ENCODE results near the gene PRDX4.

Gene PRDX4

DNA sequence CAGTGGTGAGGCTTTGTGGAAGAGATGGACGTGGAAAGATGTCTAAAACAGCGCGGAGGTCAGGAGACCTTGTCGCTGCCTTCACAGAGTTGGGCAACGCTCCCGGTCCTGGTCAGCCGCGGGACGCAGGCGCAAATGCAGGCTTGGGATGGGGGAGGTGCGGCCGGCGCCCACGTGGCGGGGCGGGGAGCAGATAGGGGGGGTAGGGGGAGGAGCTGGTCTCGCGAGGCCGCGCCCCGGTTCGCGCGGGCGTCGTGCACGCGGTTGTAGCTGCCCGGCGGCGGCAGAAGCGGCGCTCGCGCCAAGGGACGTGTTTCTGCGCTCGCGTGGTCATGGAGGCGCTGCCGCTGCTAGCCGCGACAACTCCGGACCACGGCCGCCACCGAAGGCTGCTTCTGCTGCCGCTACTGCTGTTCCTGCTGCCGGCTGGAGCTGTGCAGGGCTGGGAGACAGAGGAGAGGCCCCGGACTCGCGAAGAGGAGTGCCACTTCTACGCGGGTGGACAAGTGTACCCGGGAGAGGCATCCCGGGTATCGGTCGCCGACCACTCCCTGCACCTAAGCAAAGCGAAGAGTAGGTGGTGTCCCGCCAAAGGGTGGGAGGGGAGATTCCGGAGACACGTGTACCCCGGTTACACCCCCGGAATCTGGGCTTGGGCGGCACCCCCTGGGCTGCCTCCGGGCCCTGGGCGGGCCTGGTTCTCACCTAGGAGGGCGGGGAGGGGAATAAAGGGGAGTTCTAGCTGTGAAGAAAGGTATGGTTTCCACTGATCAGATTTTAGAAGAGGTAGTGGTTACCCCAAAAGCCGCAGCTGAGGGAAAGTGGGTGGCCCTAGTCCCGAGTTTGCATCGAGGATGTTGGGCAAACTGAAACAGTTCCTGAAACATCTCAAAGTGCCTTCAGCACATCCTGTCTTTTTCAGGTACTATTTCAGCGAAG lies at the start of gene PRDX4 (continued):
- TF ChIP-seq ZFP3 (tag by site-specific recombination; IDR thresholded peaks at IDR 0.05; ENCODE audit: low read depth) (no peak), ZNF248 (tag by site-specific recombination; IDR thresholded peaks at IDR 0.05) (no peak), ZNF548 (tag by site-specific recombination; IDR thresholded peaks at IDR 0.05) (no peak), ZNF561 (tag by site-specific recombination; IDR thresholded peaks at IDR 0.05; ENCODE audit: borderline replicate concordance) (no peak), ZBTB11 (tag by site-specific recombination; conservative IDR thresholded peaks at IDR 0.05; ENCODE audit: low read depth) (peak; percentile 32), ZNF658 (tag by site-specific recombination; IDR thresholded peaks at IDR 0.05) (no peak), KLF8 (tag by site-specific recombination; IDR thresholded peaks at IDR 0.05) (peak; percentile 53; the same call in 1 of the 2 replicates), ZNF791 (tag by site-specific recombination; IDR thresholded peaks at IDR 0.05) (no peak), ZNF48 (tag by site-specific recombination; IDR thresholded peaks at IDR 0.05) (no peak), ZNF140 (tag by site-specific recombination; IDR thresholded peaks at IDR 0.05) (no peak), ZNF239 (tag by site-specific recombination; IDR thresholded peaks at IDR 0.05) (no peak), ZNF169 (tag by site-specific recombination; IDR thresholded peaks at IDR 0.05) (no peak), ZFP41 (tag by site-specific recombination; IDR thresholded peaks at IDR 0.05; ENCODE audit: borderline replicate concordance) (no peak), ZNF560 (tag by site-specific recombination; IDR thresholded peaks at IDR 0.05; ENCODE audit: borderline replicate concordance) (no peak), FEZF1 (tag by site-specific recombination; IDR thresholded peaks at IDR 0.05) (no peak), ZNF521 (tag by site-specific recombination; IDR thresholded peaks at IDR 0.05) (no peak), SALL2 (tag by site-specific recombination; IDR thresholded peaks at IDR 0.05; ENCODE audit: borderline replicate concordance) (no peak), SCRT1 (tag by site-specific recombination; IDR thresholded peaks at IDR 0.05; ENCODE audit: borderline replicate concordance) (no peak), SP3 (tag by site-specific recombination; IDR thresholded peaks at IDR 0.05) (peak; percentile 68), ZNF133 (tag by site-specific recombination; IDR thresholded peaks at IDR 0.05) (peak; percentile 67), ZNF600 (tag by site-specific recombination; IDR thresholded peaks at IDR 0.05) (peak; percentile 64; the same call in 1 of the 2 replicates), KLF7 (tag by site-specific recombination; IDR thresholded peaks at IDR 0.05; ENCODE audit: borderline replicate concordance) (no peak; the same call in 1 of the 2 replicates), KLF10 (tag by site-specific recombination; IDR thresholded peaks at IDR 0.05) (no peak; the same call in 1 of the 2 replicates), ZNF433 (tag by site-specific recombination; IDR thresholded peaks at IDR 0.05; ENCODE audit: low read depth) (no peak), ZBTB10 (tag by site-specific recombination; IDR thresholded peaks at IDR 0.05) (peak; percentile 73; the same call in 1 of the 2 replicates), ZFP37 (tag by site-specific recombination; IDR thresholded peaks at IDR 0.05) (no peak), ZNF398 (tag by site-specific recombination; IDR thresholded peaks at IDR 0.05) (peak; percentile 81), ZNF837 (tag by site-specific recombination; IDR thresholded peaks at IDR 0.05) (no peak), ZNF146 (tag by site-specific recombination; IDR thresholded peaks at IDR 0.05) (no peak)
- TF ChIP-seq, protein P1, sequence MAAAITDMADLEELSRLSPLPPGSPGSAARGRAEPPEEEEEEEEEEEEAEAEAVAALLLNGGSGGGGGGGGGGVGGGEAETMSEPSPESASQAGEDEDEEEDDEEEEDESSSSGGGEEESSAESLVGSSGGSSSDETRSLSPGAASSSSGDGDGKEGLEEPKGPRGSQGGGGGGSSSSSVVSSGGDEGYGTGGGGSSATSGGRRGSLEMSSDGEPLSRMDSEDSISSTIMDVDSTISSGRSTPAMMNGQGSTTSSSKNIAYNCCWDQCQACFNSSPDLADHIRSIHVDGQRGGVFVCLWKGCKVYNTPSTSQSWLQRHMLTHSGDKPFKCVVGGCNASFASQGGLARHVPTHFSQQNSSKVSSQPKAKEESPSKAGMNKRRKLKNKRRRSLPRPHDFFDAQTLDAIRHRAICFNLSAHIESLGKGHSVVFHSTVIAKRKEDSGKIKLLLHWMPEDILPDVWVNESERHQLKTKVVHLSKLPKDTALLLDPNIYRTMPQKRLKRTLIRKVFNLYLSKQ (tag by site-specific recombination; IDR thresholded peaks at IDR 0.05; ENCODE audit: borderline replicate concordance) = no peak

Data from HEK293 (cell line).